ENCODE results near the gene TMEM143.

TMEM143 gene

GRCh38 chr19:48367855-48368254 lies 4.1 kb upstream of the TMEM143 start:
- no peak for TF ChIP-seq CTCF (IDR thresholded peaks at IDR 0.05; ENCODE audit: low read depth, low read length)

GRCh38 chr19:48365602-48366001 lies 1.9 kb upstream of the TMEM143 start:
- peaks cover 7% of the 10 kb centered on the region for H3K9me3 ChIP-seq (ENCODE audit: severe bottlenecking)
- no peak overlapping the region for H3K4me3 ChIP-seq (ENCODE audit: low read depth, low read length)
- TF ChIP-seq CTCF (IDR thresholded peaks at IDR 0.05; ENCODE audit: low read depth, low read length), result no peak
- no peak for DNase-seq
- H3K27me3 ChIP-seq (ENCODE audit: insufficient read depth, low read depth, severe bottlenecking), result no peaks in the 10 kb centered on the region
- H3K27ac ChIP-seq, result peak overlapping the region; percentile 47
- H3K36me3 ChIP-seq, result no peaks in the 10 kb centered on the region

More at GRCh38 chr19:48367855-48368254, 4.1 kb upstream of the TMEM143 start:
- Histone ChIP-seq H3K36me3 (no peaks in the 10 kb centered on the region), H3K9me3 (ENCODE audit: severe bottlenecking) (peaks cover 7% of the 10 kb centered on the region), H3K4me3 (ENCODE audit: low read depth, low read length) (no peak overlapping the region; the same call in none of the 2 replicates), H3K27me3 (ENCODE audit: insufficient read depth, low read depth, severe bottlenecking) (no peaks in the 10 kb centered on the region), H3K27ac (peak overlapping the region; percentile 97)
- DNase-seq, result peak; percentile 72

- Histone ChIP-seq H3K27ac (peak overlapping the region; percentile 81), H3K36me3 (no peaks in the 10 kb centered on the region), H3K9me3 (ENCODE audit: severe bottlenecking) (peaks cover 7% of the 10 kb centered on the region), H3K27me3 (ENCODE audit: insufficient read depth, low read depth, severe bottlenecking) (no peaks in the 10 kb centered on the region), H3K4me3 (ENCODE audit: low read depth, low read length) (no peak overlapping the region)
- TF ChIP-seq CTCF (IDR thresholded peaks at IDR 0.05; ENCODE audit: low read depth, low read length), result no peak
- no peak for DNase-seq
Observed at GRCh38 chr19:48364598-48365348, 1.0 kb upstream of the TMEM143 start.

GRCh38 chr19:48363500-48363809 lies 285 bp downstream of the TMEM143 start:
- H3K36me3 ChIP-seq, result no peaks in the 10 kb centered on the region
- no peak for DNase-seq
- H3K27me3 ChIP-seq (ENCODE audit: insufficient read depth, low read depth, severe bottlenecking), result no peaks in the 10 kb centered on the region
- no peak for TF ChIP-seq CTCF (IDR thresholded peaks at IDR 0.05; ENCODE audit: low read depth, low read length)
- H3K27ac ChIP-seq, result peak overlapping the region; percentile 81
- peaks cover 7% of the 10 kb centered on the region for H3K9me3 ChIP-seq (ENCODE audit: severe bottlenecking)
- H3K4me3 ChIP-seq (ENCODE audit: low read depth, low read length), result peak overlapping the region; percentile 52

- H3K9me3 ChIP-seq (ENCODE audit: severe bottlenecking), result peaks cover 7% of the 10 kb centered on the region
- H3K27me3 ChIP-seq (ENCODE audit: insufficient read depth, low read depth, severe bottlenecking), result no peaks in the 10 kb centered on the region
- no peak for TF ChIP-seq CTCF (IDR thresholded peaks at IDR 0.05; ENCODE audit: low read depth, low read length)
- DNase-seq, result peak; percentile 94
- H3K27ac ChIP-seq, result peak overlapping the region; percentile 81
- no peaks in the 10 kb centered on the region for H3K36me3 ChIP-seq
- H3K4me3 ChIP-seq (ENCODE audit: low read depth, low read length), result peak overlapping the region; percentile 52
Observed at GRCh38 chr19:48362716-48363499, 832 bp downstream of the TMEM143 start.

Measured in WERI-Rb-1 (cell line).